LNCaP clone FGC (cell line): Measurements from ENCODE around the gene PKN3.

Experiments used
- DNase-seq: peaks from one replicate; pipeline ENCODE4 v3.0.0-alpha.2; 2011; ENCODE audit warnings: low read depth
- H3K4me3 ChIP-seq: 2 replicates; pipeline ENCODE4 v1.5.1; 2011; ENCODE audit warnings: mild to moderate bottlenecking, low read depth, low read length, control low read depth
- TF ChIP-seq, protein P1 (sequence below): IDR thresholded peaks from 2 replicates; pipeline ENCODE4 v1.5.1; 2012; ENCODE audit warnings: mild to moderate bottlenecking; ENCODE audit not compliant: control insufficient read depth, insufficient read depth; ENCODE audit errors: extremely low read depth

PKN3 gene

GRCh38 chr9:128719919-128720605 is 17.8 kb downstream of the PKN3 start:
- no peak overlapping the region for H3K4me3 ChIP-seq
- TF ChIP-seq, protein P1, sequence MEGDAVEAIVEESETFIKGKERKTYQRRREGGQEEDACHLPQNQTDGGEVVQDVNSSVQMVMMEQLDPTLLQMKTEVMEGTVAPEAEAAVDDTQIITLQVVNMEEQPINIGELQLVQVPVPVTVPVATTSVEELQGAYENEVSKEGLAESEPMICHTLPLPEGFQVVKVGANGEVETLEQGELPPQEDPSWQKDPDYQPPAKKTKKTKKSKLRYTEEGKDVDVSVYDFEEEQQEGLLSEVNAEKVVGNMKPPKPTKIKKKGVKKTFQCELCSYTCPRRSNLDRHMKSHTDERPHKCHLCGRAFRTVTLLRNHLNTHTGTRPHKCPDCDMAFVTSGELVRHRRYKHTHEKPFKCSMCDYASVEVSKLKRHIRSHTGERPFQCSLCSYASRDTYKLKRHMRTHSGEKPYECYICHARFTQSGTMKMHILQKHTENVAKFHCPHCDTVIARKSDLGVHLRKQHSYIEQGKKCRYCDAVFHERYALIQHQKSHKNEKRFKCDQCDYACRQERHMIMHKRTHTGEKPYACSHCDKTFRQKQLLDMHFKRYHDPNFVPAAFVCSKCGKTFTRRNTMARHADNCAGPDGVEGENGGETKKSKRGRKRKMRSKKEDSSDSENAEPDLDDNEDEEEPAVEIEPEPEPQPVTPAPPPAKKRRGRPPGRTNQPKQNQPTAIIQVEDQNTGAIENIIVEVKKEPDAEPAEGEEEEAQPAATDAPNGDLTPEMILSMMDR = no peak
- DNase-seq = no peak

- TF ChIP-seq, protein P1 = no peak
Observed at GRCh38 chr9:128720841-128721486, 18.7 kb downstream of the PKN3 start.

GRCh38 chr9:128721487-128722010 is 19.2 kb downstream of the PKN3 start:
- TF ChIP-seq, protein P1 = no peak
- no peak overlapping the region for H3K4me3 ChIP-seq
- DNase-seq = no peak

More at GRCh38 chr9:128720841-128721486, 18.7 kb downstream of the PKN3 start:
- no peak overlapping the region for H3K4me3 ChIP-seq
- no peak for DNase-seq

GRCh38 chr9:128722380-128723351 is 20.4 kb downstream of the PKN3 start:
- TF ChIP-seq, protein P1 = no peak
- H3K4me3 ChIP-seq = peak overlapping the region; percentile 94
- no peak for DNase-seq

GRCh38 chr9:128723352-128723865 is 21.1 kb downstream of the PKN3 start:
- DNase-seq = no peak
- peak overlapping the region; percentile 94 for H3K4me3 ChIP-seq
- TF ChIP-seq, protein P1 = no peak

DNA sequence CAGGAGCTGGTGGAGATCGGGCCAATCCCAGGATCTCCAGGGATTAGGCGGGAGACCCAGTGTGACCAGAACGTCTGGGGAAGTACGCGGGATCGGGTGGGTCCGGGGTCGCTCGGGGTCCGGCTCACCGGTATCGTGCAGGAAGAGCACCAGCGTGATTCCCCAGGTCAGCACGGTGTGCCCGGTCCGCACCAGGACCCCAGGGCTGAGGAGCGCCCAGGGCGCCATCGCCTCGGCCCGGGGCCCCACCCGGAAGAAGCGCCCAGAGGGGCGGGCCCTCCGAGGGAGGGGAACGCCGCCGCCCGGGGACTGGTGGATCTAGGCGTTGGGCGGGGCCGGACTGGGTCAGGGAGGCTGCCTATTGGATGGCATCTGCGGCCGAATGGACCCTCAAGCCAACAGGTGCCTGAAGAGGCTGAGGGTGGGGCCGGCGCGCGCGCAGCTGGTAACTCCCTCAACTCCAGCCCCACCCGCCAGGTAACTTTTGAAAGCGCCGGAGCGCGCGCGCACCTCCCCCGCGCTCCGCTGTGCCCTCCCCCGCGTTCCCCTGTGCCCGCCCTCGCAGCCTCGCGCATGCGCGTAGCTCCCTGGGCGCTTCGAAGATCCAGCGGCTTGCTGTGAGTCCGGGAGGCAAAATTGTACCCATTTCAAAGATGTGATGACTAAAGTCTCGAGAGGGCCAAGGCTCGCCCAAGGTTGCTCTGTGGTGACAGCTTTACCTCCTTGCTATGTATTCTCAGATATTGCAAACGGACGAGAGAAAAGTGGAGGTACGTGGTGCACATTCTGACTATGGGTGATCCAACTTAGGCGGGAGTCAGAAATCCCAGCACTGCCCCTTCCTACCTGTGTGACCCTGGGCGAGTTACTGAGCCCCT is 21.8 kb downstream of the PKN3 start, which contains the start of gene ZDHHC12:
ZDHHC12 (minus strand) TSS at position 262 of the 878 bp plus-strand sequence; CDS start at position 228, 34 bp downstream.
- TF ChIP-seq, protein P1 = no peak
- peak within 1 kb of the TSS; percentile 94 for H3K4me3 ChIP-seq
- DNase-seq = peak; percentile 95
